HAP-1 (cell line): ENCODE measurements around the gene PCDHGA6.
"Not testable (repeated sequence)": the region's sequence is repeated elsewhere in the genome, so short reads cannot be mapped to it uniquely, and the experiment has no call there.

Source experiments
- DNase-seq, 2 experiments: peaks; one replicate each; pipeline ENCODE4 v3.0.0-alpha.2; 2016 to 2020; ENCODE audit warnings: low spot score in 2 of 2
- H3K27me3 ChIP-seq: fragments of 250-450 bp; sonication (Bioruptor Pico); 2 replicates; pipeline ENCODE4 v1.5.1; 2020; ENCODE audit warnings: low read depth, mild to moderate bottlenecking, moderate library complexity
- H3K36me3 ChIP-seq: fragments of 250-450 bp; sonication (Bioruptor Pico); replicated peaks from 2 replicates; pipeline ENCODE4 v1.5.1; 2020; ENCODE audit warnings: mild to moderate bottlenecking
- H3K4me1 ChIP-seq: fragments of 250-450 bp; sonication (Bioruptor Pico); 2 replicates; pipeline ENCODE4 v1.5.1; 2020; ENCODE audit warnings: mild to moderate bottlenecking
- H3K4me3 ChIP-seq: fragments of 250-450 bp; sonication (Bioruptor Pico); 2 replicates; pipeline ENCODE4 v1.5.1; 2020; ENCODE audit warnings: mild to moderate bottlenecking, moderate library complexity
- H3K9me3 ChIP-seq: fragments of 250-450 bp; sonication (Bioruptor Pico); 2 replicates; pipeline ENCODE4 v1.5.1; 2020; ENCODE audit warnings: mild to moderate bottlenecking, moderate library complexity
- in situ Hi-C: fragments of 300-500 bp; cut with MboI; formaldehyde crosslinking; loops from 3 replicates; pipeline ENCODE4 v1.14.3; 2020; ENCODE audit warnings: low sequenced_read_pairs, inconsistent platforms, mixed read lengths

PCDHGA6 gene

GRCh38 chr5:141392429-141393198 is 18.9 kb downstream of the PCDHGA6 start, which contains the start of gene PCDHGA8:
Gene PCDHGA8, plus strand, starts transcription at chr5:141392633. Its CDS starts 181 bp downstream, at chr5:141392814.
- DNase-seq: no peak
- Histone ChIP-seq H3K4me1 (no peaks in the 10 kb centered on the region), H3K9me3 (no peaks in the 10 kb centered on the region), H3K36me3 (no peaks in the 10 kb centered on the region), H3K27me3 (no peaks in the 10 kb centered on the region), H3K4me3 (no peak within 1 kb of the TSS)
- in situ Hi-C loops: no loop called here

DNA sequence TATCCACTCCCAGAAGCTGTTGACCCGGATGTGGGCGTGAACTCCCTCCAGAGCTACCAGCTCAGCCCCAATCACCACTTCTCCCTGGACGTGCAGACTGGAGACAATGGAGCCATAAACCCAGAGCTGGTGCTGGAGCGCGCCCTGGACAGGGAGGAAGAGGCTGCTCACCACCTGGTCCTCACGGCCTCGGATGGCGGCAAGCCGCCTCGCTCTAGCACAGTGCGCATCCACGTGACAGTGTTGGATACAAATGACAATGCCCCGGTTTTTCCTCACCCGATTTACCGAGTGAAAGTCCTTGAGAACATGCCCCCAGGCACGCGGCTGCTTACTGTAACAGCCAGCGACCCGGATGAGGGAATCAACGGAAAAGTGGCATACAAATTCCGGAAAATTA is 19.6 kb downstream of the PCDHGA6 start:
- H3K9me3 ChIP-seq: no peaks in the 10 kb centered on the region
- H3K27me3 ChIP-seq: no peaks in the 10 kb centered on the region
- in situ Hi-C loops: no loop called here
- no peaks in the 10 kb centered on the region for H3K36me3 ChIP-seq
- no peaks in the 10 kb centered on the region for H3K4me1 ChIP-seq
- H3K4me3 ChIP-seq: no peak overlapping the region
- no peak for DNase-seq

- DNase-seq, H3K4me1 ChIP-seq, H3K27me3 ChIP-seq, in situ Hi-C loops, H3K9me3 ChIP-seq, H3K4me3 ChIP-seq, H3K36me3 ChIP-seq: not testable (repeated sequence)
These were observed 20.9 kb downstream of the PCDHGA6 start for GRCh38 chr5:141394401-141395187.

DNA sequence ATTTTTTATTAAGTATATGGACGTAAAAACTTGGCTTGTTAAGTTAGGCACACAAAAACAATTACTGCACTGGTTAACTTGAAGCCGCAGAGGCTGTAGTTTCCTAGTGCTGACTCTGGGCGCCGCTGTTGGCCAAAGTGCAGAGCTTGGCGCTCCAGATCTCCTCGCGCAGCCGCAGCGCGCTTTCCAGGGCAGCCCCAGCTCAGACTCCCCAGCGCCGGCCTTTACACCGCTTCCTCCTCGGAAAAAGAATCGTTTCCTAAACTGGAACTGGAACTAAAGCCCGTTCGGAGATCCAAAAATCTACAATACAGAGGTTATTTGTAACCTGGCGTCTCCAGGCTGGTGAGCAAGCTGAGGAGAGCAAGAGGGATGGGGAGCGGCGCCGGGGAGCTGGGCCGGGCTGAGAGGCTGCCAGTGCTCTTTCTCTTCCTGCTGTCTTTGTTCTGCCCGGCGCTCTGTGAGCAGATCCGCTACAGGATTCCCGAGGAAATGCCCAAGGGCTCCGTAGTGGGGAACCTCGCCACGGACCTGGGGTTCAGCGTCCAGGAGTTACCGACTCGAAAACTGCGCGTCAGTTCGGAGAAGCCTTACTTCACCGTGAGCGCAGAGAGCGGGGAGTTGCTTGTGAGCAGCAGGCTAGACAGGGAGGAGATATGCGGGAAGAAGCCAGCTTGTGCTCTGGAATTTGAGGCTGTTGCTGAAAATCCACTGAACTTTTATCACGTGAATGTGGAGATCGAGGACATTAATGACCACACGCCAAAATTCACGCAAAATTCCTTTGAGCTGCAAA is 24.3 kb downstream of the PCDHGA6 start, which contains the start of gene PCDHGB5:
Gene PCDHGB5, plus strand, starts transcription at position 192 of the 796 bp plus-strand sequence. Its CDS starts 181 bp downstream, at position 373.
- H3K4me1 ChIP-seq, H3K27me3 ChIP-seq, in situ Hi-C loops, H3K36me3 ChIP-seq, H3K9me3 ChIP-seq, H3K4me3 ChIP-seq: not testable (repeated sequence)
- DNase-seq: peak in 1 of 2 experiments; percentile 6

DNA sequence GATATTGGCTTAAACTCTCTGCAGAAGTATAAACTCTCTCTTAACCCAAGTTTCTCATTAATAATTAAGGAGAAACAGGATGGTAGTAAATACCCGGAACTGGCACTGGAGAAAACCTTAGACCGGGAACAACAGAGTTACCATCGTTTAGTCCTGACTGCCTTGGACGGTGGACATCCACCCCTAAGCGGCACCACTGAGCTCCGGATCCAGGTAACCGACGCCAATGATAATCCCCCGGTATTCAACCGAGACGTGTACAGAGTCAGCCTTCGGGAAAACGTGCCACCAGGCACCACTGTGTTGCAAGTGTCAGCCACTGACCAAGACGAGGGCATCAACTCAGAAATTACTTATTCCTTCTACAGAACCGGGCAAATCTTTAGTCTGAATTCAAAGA is 24.9 kb downstream of the PCDHGA6 start:
- no peak for DNase-seq
- no peaks in the 10 kb centered on the region for H3K36me3 ChIP-seq
- H3K27me3 ChIP-seq: no peaks in the 10 kb centered on the region
- in situ Hi-C loops: no loop called here
- H3K4me1 ChIP-seq: no peaks in the 10 kb centered on the region
- no peaks in the 10 kb centered on the region for H3K9me3 ChIP-seq
- H3K4me3 ChIP-seq: no peak overlapping the region

GRCh38 chr5:141399555-141400258 is 26.0 kb downstream of the PCDHGA6 start:
- Histone ChIP-seq H3K4me3 (no peak overlapping the region), H3K27me3 (no peaks in the 10 kb centered on the region), H3K9me3 (no peaks in the 10 kb centered on the region), H3K4me1 (no peaks in the 10 kb centered on the region), H3K36me3 (no peaks in the 10 kb centered on the region)
- no peak for DNase-seq
- in situ Hi-C loops: no loop called here

GRCh38 chr5:141402553-141403243 is 29.0 kb downstream of the PCDHGA6 start, which contains the start of gene PCDHGA9:
Gene PCDHGA9, plus strand, starts transcription at chr5:141402778. Its CDS starts 175 bp downstream, at chr5:141402953.
- Histone ChIP-seq H3K9me3 (no peaks in the 10 kb centered on the region), H3K36me3 (no peaks in the 10 kb centered on the region), H3K4me1 (no peaks in the 10 kb centered on the region), H3K27me3 (no peaks in the 10 kb centered on the region), H3K4me3 (no peak within 1 kb of the TSS)
- in situ Hi-C loops: no loop called here
- DNase-seq: peak in 1 of 2 experiments; percentile 27

GRCh38 chr5:141403387-141403786 is 29.7 kb downstream of the PCDHGA6 start:
- Histone ChIP-seq H3K27me3 (no peaks in the 10 kb centered on the region), H3K9me3 (no peaks in the 10 kb centered on the region), H3K4me3 (no peak overlapping the region), H3K4me1 (no peaks in the 10 kb centered on the region), H3K36me3 (no peaks in the 10 kb centered on the region)
- no peak for DNase-seq
- in situ Hi-C loops: no loop called here

DNA sequence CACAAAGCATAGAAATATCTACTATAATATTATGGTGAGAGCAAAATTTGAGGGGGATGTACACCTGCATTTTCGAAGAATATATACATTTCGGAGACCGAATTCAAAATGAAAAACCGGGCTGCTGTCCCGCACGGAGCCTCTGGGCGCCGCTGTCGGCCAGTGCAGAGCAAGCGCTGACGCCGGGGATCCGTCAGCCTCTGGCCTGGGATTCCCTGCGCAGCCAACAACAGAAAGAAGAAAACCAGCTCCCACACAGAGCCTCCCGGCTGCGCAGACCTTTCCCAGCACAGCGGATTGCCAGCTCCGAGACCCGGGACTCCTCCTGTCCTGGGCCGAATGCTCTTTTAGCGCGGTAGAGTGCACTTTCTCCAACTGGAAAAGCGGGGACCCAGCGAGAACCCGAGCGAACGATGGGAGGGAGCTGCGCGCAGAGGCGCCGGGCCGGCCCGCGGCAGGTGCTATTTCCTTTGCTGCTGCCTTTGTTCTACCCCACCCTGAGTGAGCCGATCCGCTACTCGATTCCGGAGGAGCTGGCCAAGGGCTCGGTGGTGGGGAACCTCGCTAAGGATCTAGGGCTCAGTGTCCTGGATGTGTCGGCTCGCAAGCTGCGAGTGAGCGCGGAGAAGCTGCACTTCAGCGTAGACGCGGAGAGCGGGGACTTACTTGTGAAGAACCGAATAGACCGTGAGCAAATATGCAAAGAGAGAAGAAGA is 34.3 kb downstream of the PCDHGA6 start, which contains the start of gene PCDHGB6:
Gene PCDHGB6, plus strand, starts transcription at position 232 of the 716 bp plus-strand sequence. Its CDS starts 182 bp downstream, at position 414.
- H3K4me1 ChIP-seq, H3K9me3 ChIP-seq, H3K36me3 ChIP-seq, in situ Hi-C loops, H3K4me3 ChIP-seq, H3K27me3 ChIP-seq: not testable (repeated sequence)
- DNase-seq: peak in 1 of 2 experiments; percentile 7

GRCh38 chr5:141409598-141410306 is 36.1 kb downstream of the PCDHGA6 start:
- Histone ChIP-seq H3K36me3 (no peaks in the 10 kb centered on the region), H3K9me3 (0 out of 2 replicates have a peak, but pooled peaks cover 2% of the 10 kb centered on the region)
- in situ Hi-C loops: loop anchor here (5.0 to 10.0 kb wide), 2 partner anchors 115 to 153 kb away; no protein-coding TSS in a partner anchor

DNA sequence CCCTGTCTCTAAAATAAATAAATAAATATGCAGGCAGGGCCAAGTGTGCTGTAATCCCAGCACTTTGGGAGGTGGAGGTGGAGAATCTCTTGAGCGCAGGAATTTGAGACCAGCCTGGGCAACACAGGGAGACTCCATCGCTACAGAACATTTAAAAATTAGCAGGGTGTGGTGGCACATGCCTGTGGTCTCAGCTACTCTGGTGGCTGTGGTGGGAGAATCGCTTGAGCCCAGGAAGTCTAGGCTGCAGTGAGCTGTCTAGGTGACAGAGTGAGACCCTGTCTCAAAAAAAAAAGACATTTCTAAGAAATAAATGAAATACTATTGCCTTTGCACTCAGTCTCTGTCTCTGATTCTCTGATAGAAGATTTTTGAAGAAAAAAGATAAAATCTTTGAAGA is 37.9 kb downstream of the PCDHGA6 start:
- H3K9me3 ChIP-seq: peaks cover 5% of the 10 kb centered on the region; the same call in 1 of the 2 replicates
- no peaks in the 10 kb centered on the region for H3K27me3 ChIP-seq
- no peaks in the 10 kb centered on the region; the same call in 1 of the 2 replicates for H3K4me1 ChIP-seq
- no peaks in the 10 kb centered on the region for H3K36me3 ChIP-seq
- DNase-seq: no peak
- no peak overlapping the region for H3K4me3 ChIP-seq
- in situ Hi-C loops: loop anchor here (5.0 to 10.0 kb wide), 2 partner anchors 113 to 151 kb away; no protein-coding TSS in a partner anchor

More at GRCh38 chr5:141409598-141410306, 36.1 kb downstream of the PCDHGA6 start:
- Histone ChIP-seq H3K4me3 (no peak overlapping the region), H3K27me3 (no peaks in the 10 kb centered on the region), H3K4me1 (no peaks in the 10 kb centered on the region; the same call in 1 of the 2 replicates)
- DNase-seq: no peak
